GM21737 (cell line): ENCODE measurements around the gene ZCWPW2.

Experiments used
- ATAC-seq: cut with Tn5 transposase; IDR thresholded peaks from one replicate; pipeline ENCODE4 v1.9.1; 2021; ENCODE audit warnings: mild to moderate bottlenecking, moderate library complexity; ENCODE audit not compliant: unreplicated experiment

Gene ZCWPW2

DNA sequence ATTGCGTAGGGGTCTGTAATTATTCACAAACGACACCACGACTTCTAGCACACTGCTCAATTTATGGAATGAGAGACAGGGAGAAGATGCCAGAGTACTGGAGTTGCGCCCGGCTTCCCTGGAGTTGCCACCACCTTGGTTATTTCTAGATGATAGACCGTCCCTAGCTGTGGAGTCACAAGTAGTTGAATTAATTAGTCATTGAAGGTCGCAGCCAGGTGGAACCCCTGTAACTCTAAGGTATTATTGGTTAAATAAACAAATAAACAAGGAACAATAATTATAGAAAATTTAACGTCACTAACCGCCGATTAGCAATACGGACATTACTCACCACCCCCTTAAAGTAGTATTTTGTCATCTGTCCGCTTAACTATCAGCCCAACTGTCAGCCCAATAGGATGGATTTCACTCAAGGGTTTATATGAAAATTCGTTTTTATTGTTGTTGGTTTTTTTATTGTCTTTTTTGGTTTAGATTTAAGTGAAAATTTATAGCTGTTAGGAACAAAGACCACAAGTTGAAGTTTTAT, 1.0 kb downstream of the ZCWPW2 start:
- no peak for ATAC-seq

DNA sequence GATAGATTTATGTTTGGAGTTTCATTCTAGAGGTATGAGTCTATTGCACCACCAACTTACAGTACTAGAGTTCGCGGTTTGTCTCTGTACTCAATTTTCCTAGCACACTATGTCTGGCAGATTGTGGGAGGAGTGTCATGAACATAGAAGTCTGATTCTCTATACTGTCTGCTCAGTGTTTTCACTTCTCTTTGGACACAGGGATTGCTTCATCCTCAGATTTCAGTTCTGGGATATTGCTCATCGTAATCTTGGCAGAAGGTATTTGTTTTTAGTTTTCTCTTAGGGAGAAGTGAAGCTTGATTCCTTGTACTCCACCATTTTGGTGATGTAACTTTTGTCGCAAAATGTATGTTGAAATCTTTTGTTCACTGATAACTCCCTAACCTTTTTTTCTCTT, 27.9 kb downstream of the ZCWPW2 start:
- no peak for ATAC-seq

DNA sequence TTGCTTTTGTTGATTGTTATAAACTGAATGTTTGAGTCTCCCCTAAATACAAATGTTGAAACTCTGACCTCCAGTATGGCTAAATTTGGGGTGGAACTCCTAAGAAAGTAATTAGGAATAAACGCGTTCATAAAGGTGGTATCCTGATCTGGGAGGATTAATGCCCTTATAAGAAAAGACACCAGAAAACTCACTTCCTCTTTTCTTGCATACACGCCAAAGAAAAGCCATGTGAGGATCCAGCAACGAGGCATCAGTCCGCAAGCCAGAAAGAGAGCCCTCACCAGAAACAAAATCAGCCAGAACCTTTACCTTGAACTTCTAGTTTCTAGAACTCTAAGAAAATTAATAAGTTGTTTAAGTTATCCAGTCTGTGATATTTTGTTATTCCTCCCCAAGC, 37.5 kb downstream of the ZCWPW2 start:
- ATAC-seq, result no peak

DNA sequence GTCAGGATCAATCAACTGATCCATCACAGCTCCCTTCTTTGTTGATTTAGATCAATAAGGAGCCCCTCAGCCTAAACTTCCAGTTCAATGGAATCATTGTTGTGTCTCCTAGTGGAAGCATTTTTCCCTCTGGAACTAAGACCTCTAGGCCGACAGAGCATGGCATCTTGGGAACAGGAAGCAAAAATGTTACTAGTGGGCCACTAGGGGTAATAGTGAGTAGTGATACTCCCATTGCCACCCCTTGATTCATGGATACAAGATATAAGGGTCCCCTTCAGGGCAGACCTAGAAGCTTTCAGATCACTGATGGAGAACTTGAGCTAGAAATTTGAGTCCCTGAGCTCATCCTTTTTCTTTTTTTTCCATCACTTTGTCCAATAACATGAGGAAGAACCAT, 40.5 kb downstream of the ZCWPW2 start:
- ATAC-seq, result no peak

DNA sequence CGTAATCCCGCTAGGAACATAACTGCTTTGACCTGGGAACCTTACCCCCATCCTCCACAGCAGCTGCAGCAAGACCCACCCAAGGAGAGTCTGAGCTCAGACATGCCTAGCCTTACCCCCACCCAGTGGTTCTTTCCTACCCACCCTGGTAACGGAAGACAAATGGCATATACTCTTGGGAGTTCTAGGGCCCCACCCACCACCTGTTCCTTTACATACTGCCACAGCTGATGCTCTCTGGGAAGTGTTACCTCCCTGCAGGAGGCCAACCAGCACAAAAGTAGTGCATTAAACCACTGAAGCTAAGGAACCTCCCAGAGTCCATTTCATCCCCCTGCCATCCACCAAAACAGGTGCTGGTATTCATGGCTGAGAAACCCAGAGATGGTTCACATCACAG, 50.7 kb downstream of the ZCWPW2 start:
- no peak for ATAC-seq

DNA sequence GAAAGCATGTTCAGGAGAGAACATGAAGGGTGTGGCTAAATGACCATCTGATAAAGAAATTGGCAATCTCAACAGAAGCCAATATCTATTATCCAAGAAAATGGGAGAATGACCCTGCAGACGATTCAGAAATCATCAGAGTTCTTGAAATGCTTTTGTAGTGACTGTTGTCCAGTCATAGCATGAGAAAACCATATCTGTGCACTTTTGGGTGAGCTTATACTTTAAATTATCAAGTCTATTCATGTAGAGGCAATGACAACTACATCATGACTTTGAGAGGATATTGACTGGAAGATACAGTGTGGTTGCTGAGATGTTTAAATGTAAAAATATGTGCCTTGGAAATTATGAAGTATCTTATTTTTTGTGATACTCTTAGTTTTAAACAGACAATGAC, 57.7 kb downstream of the ZCWPW2 start:
- ATAC-seq, result no peak

DNA sequence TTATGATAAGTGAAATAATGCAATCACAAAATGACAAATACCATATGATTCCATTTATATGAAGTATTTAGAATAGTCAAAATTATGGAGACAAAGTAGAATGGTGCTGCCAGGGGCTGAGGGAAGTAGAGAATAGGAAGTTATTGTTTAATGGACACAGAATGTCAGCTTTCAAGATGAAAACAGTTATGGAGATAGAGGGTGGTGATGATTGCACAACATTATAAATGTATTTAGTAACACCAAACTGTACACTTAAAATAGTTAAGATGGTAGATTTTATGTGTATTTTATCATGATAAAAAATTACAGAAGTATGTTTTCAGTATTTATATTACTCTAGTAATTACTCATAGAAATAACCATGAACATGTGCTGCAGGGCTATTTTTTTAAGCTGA, 100.9 kb downstream of the ZCWPW2 start:
- no peak for ATAC-seq

DNA sequence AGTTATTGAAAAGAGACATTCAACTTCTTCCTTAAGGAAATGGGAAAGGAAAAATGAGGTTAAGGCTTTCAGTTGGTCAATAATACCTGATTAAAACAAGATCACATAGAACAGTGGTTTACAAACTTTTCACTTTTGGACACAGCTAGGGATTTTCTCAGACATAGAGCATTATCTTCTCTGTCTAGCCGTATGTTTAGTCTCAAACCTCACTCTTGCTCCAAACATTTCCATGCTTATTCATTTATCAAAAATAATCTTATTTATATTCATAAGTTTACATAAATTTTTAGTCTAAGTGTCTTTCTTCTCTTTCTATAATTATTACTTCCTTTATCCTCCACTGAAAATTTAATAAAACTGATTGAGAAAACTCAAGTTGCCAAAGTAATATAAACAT, 114.3 kb downstream of the ZCWPW2 start:
- ATAC-seq, result no peak

DNA sequence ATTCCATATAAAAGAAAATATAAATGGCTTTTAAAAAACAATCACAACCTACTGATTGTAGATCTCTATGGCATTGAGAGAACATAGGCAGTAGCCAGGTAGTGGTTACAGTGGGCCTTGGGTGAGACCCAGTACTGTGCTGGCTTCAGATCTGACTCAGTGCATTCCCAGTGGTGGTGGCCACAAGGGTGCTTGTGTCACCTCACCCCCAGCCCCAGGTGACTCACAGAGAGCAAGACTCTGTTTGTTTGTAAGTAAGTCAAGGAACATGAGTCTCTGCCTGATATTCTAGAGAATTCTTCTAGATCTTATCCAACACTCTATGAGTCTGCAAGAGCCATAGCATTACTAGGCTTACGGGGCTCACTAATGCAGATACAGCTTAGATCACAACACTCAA, 118.9 kb downstream of the ZCWPW2 start:
- no peak for ATAC-seq

DNA sequence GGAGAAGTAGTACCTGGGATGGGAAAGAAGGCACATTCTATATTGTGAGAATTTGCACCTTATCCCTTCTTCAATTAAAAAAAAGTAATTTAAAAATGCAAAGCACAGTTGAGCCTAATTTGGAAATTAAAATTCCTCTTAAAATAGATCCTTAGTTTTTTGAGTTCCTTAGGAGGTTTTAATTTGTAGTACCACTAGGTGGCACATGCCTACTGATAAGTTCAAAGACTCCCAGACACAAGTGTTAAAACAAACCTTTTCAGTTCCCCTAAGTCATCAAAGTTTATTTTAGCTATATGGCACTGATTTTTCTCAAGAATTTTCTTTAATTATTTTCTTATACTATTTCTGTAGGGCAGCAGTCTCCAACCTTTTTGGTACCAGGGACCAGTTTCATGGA, 127.7 kb downstream of the ZCWPW2 start:
- no peak for ATAC-seq

DNA sequence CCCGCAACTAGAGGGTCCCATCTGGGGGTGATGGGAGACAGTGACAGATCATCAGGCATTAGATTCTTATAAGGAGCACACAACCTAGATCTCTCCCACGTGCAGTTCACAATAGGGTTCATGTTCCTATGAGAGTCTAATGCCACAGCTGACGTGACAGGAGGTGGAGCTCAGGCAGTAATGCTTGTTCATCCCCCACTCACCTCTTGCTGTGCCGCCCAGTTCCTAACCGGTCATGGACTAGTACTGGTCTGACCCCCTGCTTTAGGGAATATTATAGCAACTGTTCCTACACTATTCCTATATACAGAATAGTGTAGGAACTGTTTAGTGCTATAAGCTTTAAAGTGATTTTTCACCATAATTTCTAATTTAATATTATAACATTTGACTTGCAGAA, 128.2 kb downstream of the ZCWPW2 start:
- ATAC-seq, result no peak

DNA sequence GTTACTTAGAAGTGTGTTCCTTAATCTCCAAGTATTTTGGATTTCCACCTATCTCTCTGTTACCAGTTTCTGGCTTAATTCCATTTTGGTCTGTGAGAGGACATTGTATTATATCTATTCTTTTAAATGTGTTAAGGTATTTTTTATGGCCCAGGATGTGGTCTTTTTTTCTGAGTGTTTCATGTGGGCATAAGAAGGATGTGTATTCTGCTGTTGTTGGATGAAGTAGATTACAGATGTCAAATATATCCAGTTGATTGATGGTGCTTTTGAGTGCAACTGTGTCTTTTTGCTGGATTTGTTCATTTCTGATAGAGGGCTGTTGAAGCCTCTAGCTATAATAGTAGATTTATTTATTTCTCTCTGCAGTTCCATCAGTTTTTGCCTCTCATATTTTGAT, 136.6 kb downstream of the ZCWPW2 start:
- no peak for ATAC-seq

DNA sequence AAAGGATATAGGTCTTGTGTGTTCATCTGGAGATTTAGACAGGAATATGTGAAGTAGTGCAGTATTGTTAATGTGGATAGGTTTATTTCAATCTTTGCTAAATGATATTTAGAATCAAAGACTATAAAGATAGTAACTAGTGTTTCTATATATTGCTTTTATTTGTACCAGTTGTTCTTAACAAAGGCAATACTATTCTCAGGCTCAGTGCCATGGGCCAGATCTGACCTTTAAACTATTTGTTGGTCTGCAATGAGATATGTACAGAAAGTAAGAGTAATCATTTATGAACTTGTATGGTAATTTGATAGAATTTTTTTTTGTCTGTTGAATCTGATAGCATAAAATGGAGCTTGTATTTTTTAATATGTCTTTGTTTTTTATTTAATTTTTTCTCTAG, 146.8 kb downstream of the ZCWPW2 start:
- no peak for ATAC-seq

DNA sequence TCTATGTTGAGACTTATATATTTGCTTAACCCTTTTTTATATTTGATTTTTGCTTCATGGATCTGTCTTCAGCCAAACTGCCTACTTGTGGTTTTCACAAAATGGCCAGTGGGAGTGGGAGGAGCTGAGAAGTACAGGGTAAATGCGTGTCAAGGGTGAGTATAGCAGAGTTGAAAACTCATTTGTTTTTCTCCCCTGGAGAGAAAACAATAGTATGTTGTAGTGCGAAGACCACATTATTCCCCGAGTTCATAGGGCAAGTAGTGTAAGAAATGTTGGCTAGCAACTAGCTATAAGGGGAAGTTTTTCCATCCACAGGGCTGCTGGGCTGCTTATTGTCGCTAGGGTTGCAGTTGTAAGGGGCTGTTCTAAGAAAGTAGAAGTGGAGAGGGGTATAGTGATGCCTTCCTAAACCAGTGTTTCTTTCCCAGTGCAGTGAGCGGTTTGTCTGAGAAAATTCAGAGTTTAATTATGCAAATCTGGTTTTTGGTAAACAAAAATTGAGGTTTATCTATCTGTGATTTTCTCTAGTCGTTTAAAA, 153.9 kb downstream of the ZCWPW2 start:
- no peak for ATAC-seq

DNA sequence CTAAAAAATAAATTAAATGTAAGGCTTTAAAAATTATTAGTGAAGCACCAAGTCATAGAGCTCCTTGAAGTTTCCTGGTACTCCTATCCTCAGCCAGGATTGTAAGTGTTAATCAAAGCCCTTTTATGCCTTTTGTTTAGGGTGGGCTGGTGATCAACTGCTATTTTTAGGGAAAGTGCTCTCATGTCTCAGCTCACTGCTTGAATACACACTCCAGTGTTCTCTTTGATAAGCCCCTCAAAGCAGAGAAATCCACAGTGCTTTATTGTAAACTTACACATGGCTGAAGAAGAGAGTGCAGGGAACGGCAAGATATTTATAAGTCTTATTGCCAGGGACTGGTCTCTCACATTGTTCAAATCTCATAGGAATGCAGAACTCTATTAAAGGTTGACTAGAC, 156.5 kb downstream of the ZCWPW2 start:
- ATAC-seq, result no peak

DNA sequence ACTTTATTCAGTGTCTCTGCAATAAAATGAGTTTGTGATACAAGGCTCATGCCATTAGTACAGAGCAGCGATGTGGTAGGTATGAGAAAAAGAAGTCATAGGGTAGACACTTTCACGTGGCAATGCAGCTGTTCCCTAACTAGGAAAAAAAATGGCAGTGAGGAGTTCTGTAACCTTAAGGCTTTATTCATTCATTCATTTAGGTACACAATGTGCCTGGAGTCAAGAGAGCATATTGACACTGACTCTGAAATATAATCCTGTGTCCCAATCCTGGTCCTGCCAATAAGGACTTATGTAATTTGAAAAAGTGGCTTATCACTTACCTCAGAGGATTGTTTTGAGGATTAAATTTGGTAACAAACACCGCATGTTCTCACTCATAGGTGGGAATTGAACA, 173.1 kb downstream of the ZCWPW2 start:
- ATAC-seq, result no peak

DNA sequence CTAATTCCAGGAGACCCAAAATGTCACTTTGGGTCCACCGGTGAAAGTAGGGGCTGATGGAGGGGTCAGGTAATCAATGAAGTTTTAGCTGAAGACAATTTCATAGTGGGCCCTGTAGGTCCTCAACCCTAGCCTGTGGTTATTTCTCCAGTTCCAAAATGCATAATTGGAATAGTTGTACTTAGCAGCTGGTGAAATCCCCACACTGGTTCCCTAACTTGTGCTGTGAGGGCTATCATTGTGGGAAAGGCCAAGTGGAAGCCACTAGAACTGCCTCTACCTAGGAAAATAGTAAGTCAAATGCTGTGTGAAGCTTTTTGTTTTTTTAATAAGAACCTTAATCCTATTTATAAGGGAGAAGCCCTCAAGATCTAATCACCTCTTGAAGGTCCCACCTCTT, 193.8 kb downstream of the ZCWPW2 start:
- ATAC-seq, result no peak

DNA sequence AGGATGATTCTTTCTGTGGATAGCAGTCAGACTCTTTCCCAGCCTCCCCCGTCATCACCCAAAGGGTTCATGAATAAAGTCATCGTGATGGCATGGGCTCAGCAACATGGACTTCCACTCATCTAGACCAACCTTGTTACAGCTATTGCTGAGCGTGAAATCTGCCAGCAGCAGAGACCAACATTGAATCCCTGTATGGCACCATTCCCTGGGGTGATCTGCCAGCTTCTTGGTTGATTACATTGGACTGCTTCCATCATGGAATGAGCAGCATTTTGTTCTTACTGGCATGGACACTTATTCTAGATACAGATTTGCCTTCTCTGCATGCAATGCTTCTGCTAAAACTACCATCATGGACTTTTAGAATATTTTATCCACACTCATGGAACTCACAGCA, 195.7 kb downstream of the ZCWPW2 start:
- no peak for ATAC-seq

DNA sequence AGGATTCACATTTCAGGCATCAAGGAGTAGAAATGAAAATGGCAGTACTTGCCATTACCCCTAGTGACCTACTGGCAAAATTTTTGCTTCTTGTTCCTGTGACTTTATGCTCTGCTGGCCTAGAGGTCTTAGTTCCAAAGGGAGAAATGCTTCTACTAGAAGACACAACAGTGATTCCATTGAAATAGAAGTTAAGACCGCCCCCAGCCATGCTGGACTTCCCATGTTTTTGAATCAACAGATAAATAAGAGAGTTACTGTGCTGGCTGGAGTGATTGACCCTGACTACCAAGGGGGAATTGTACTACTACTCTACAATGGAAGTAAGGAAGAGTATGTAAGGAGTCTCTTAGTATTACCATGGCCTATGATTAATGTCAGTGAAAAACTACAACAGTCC, 196.3 kb downstream of the ZCWPW2 start:
- ATAC-seq, result no peak

DNA sequence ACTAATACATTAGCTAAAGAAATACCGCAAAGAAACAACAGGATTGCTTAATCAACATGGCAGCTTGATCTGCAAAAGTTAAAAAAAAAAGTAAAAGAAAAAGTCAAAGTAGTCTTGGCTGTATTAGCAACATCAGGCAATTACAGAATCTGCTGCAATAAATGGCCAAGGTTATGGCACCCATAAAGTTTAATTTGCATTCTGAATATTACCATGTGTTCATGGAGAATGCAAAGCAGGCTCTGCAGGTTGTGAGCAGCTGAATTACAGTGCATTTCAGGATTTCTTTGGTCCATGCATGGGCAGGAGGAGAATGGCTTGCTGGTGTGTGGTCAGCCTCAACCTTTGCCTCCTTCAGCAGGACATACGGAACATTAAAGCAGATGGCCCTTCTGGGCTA, 199.2 kb downstream of the ZCWPW2 start:
- ATAC-seq, result no peak

DNA sequence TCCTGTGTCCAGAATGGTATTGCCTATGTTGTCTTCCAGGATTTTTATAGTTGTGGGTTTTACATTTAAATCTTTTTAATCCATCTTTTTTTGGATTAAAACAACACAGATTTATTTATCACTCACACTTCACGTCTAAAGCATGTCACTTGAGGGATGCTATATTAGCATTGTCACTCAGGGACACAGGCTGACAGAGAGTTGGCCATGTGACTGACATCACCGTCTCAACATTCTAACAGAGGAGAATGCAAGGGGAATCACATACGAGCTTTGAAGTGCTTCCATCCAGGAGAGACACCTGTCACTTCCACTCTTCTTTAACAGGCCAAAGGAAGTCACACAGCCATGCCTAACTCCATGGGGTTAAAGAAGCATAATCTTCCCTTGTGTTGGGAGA, 204.7 kb downstream of the ZCWPW2 start:
- no peak for ATAC-seq

DNA sequence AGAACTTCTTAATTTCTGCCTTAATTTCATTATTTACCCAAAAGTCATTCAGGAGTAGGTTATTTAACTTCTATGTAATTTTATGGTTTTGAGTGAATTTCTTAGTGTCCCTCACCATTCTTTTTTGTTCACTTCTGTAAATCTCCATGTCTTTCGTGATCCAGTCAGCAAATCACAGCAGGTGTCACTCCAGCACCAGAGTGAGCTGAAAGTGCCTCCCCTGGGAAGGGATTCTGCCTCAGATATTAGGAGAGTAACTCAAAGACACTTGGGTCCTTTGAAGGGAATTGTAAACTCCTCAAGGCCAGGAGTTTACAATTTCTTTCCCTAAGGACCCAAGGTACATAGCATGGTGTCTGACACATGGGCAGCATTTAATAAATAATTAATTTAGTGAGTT, 207.7 kb downstream of the ZCWPW2 start:
- ATAC-seq, result no peak

DNA sequence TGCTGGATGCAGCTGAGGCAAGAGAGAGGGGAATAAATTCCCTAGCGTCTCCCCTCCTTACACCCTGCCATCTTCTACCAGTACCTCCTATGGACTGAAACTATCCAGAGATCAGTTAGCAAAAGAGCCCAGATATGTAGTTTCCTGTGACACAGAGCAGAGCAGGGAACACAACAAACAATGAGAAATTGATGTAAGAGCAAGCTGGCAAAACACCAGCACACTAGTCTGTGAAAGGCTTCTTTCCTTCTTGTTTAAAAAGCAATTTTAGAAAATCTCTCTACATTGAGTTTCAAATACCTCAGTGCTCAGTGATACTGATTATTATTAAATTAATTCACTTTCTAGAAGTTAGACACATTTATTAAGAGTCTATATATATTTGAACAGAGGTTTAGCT, 215.7 kb downstream of the ZCWPW2 start:
- no peak for ATAC-seq

DNA sequence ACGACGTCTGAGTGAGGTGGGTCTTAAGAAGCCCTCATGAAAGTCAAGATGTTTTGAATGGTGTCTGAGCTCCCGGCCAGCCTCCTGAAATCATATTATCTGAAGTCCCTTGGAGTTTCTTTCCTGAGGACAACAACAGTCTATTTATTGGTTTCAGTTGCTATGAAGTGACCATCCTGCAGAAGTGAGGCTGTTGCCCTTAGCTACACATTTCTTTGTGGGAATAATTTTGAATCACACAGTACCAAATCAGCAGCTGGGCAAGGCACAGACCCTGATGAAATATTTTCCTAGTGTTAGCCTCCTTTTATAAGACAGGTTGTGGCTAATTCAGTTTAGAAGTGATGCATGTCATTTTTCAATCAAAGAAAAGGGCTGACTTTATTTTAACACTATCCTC, 220.8 kb downstream of the ZCWPW2 start:
- ATAC-seq, result no peak
